Measurements from ENCODE around the gene DCHS1.

Gene DCHS1

GRCh38 chr11:6583584-6583983 is 72.0 kb downstream of the DCHS1 start:
- no peak for DNase-seq

- DNase-seq = no peak
These were observed 75.9 kb downstream of the DCHS1 start for GRCh38 chr11:6579681-6580080.

GRCh38 chr11:6578134-6578533 is 77.5 kb downstream of the DCHS1 start:
- DNase-seq = no peak

- DNase-seq = no peak
These were observed 78.9 kb downstream of the DCHS1 start for GRCh38 chr11:6576471-6577373.

- no peak for DNase-seq
These were observed 80.5 kb downstream of the DCHS1 start for GRCh38 chr11:6574816-6575715.

- DNase-seq = no peak
These were observed 83.4 kb downstream of the DCHS1 start for GRCh38 chr11:6572215-6572614.

GRCh38 chr11:6571434-6572008 is 84.1 kb downstream of the DCHS1 start:
- no peak for DNase-seq
